MM.1S (cell line): ENCODE measurements around the gene DDAH2.

Experiments used
- CTCF ChIP-seq: fragments of 300-600 bp; sonication (generic); IDR thresholded peaks from 2 replicates; pipeline ENCODE4 v1.5.1; 2016; ENCODE audit warnings: antibody characterized with exemption, low read length, mixed read lengths
- EZH2phosphoT487 ChIP-seq: fragments of 300-600 bp; sonication (generic); IDR thresholded peaks from 2 replicates; pipeline ENCODE4 v1.6.1; 2018; ENCODE audit warnings: antibody characterized with exemption, low read length

- TF ChIP-seq CTCF (no peak), EZH2phosphoT487 (no peak)
Observed at GRCh38 chr6:31736768-31737314, 7.7 kb upstream of the DDAH2 start.
